Colonic mucosa (tissue), 4 donors: Measurements from ENCODE around the gene GID8. TPM values are rescaled to one million over a fixed set of nuclear protein-coding genes. Genes with fewer than 3 reads are reported as not detected.

ENCODE experiments used
- DNase-seq: peaks from one replicate; pipeline ENCODE4 v3.0.0-alpha.2; 2020
- H3K27ac ChIP-seq: fragments of 200-600 bp; one replicate; pipeline ENCODE4 v1.8.0; 2021
- H3K27me3 ChIP-seq: fragments of 200-600 bp; one replicate; pipeline ENCODE4 v1.8.0; 2021
- H3K36me3 ChIP-seq: fragments of 200-600 bp; one replicate; pipeline ENCODE4 v1.8.0; 2021
- H3K4me1 ChIP-seq: fragments of 200-600 bp; one replicate; pipeline ENCODE4 v1.8.0; 2021; ENCODE audit warnings: mild to moderate bottlenecking
- H3K4me3 ChIP-seq: fragments of 200-600 bp; one replicate; pipeline ENCODE4 v1.8.0; 2021
- H3K9ac ChIP-seq, 2 donors: one replicate each; pipeline ENCODE4 v1.7.0; 2013; ENCODE audit warnings: control low read depth in 2 of 2, low read depth in 2 of 2, low read length in 2 of 2
- H3K9me3 ChIP-seq: fragments of 200-600 bp; one replicate; pipeline ENCODE4 v1.8.0; 2021
- intact Hi-C: fragments of 100-400 bp; cut with DNase I; formaldehyde crosslinking; loops from one replicate; pipeline ENCODE4 v1.14.1; 2022
- total RNA-seq, 2 donors: library from RNA; stranded (reverse); fragmentation: NEBNext Ultra II Directional in 1 of 2; extraction: Animal tissue kit (Norgen Biotek cat#: 25700) in 1 of 2; gene quantifications; one replicate each; pipeline ENCODE4 v1.2.1, GENCODE V29; 2021
- TF ChIP-seq, protein P1 (sequence below): fragments of 200-600 bp; IDR thresholded peaks from one replicate; pipeline ENCODE4 v1.8.0; 2022; ENCODE audit warnings: antibody characterized with exemption, mild to moderate bottlenecking
- donor health status: healthy.
- donor health status: DM: no; HTN: no; CAD: no.
- donor health status: DM: no; HTN: no; CAD: no.

The GID8 gene
- total RNA-seq, 2 donors from 2014 or later: 37.3 to 40.4 TPM

DNA sequence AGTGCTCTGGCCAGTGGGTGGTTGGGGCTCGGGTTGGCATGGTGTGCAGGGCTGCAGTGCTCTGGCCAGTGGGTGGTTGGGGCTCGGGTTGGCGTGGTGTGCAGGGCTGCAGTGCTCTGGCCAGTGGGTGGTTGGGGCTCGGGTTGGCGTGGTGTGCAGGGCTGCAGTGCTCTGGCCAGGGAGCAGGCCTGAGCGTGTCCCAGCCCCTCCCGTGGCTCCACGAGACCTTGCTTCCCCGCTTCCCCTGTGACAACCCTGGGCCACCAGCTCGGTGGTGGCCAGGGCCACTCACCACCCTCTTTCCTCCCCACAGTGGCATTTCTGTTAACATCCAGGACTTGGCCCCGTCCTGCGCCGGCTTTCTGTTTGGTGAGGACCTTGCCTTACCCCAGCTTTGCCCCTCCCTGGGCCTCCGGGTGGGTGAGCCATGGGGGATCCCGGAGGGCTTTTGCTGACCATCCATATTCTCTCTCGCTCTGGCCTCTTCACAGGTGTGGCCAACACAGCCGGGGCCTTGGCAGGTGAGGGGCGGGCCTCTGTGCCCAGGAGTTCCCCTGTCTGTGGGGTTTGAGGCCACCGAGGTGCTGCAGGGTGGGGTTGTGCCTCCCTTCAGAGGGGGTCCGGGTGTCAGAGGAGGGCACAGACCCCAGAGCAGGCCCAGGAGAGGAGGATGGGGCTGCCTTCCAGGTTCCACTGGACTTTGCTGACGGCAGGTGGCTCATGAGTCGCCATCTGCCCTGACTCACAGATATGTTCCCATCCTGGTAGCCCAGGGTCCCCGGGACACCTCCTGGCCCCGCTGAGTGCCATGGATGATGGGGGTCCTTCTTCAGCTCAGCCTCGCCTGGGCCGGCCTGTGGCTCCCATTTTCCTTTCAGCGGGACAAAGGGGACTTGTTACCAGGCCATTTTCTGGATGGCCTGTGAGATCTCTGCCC lies 28.5 kb downstream of the GID8 start:
- Histone ChIP-seq H3K4me1 (no peaks in the 10 kb centered on the region), H3K36me3 (no peaks in the 10 kb centered on the region), H3K27me3 (peaks cover 5% of the 10 kb centered on the region), H3K9me3 (no peaks in the 10 kb centered on the region), H3K27ac (no peak overlapping the region), H3K9ac (no peak overlapping the region), H3K4me3 (no peak overlapping the region)
- intact Hi-C loops: no loop called here
- no peak for DNase-seq
- TF ChIP-seq, protein P1, sequence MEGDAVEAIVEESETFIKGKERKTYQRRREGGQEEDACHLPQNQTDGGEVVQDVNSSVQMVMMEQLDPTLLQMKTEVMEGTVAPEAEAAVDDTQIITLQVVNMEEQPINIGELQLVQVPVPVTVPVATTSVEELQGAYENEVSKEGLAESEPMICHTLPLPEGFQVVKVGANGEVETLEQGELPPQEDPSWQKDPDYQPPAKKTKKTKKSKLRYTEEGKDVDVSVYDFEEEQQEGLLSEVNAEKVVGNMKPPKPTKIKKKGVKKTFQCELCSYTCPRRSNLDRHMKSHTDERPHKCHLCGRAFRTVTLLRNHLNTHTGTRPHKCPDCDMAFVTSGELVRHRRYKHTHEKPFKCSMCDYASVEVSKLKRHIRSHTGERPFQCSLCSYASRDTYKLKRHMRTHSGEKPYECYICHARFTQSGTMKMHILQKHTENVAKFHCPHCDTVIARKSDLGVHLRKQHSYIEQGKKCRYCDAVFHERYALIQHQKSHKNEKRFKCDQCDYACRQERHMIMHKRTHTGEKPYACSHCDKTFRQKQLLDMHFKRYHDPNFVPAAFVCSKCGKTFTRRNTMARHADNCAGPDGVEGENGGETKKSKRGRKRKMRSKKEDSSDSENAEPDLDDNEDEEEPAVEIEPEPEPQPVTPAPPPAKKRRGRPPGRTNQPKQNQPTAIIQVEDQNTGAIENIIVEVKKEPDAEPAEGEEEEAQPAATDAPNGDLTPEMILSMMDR: no peak

DNA sequence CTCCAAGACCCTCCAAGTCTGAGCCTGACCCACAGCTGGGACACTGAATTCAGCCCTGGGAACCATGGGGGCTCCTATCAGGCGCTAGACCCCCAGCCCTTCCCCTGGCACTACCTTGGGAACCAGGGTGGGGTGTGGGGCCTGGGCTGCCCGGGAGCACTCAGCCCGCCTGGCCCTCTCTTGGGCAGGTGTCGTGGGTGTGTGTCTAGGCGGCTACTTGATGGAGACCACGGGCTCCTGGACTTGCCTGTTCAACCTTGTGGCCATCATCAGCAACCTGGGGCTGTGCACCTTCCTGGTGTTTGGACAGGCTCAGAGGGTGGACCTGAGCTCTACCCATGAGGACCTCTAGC lies 29.2 kb downstream of the GID8 start:
- no peak overlapping the region for H3K27ac ChIP-seq
- H3K9me3 ChIP-seq: no peaks in the 10 kb centered on the region
- TF ChIP-seq, protein P1: no peak
- intact Hi-C loops: no loop called here
- H3K27me3 ChIP-seq: peaks cover 5% of the 10 kb centered on the region
- no peak overlapping the region for H3K4me3 ChIP-seq
- no peak for DNase-seq
- no peak overlapping the region for H3K9ac ChIP-seq
- no peaks in the 10 kb centered on the region for H3K4me1 ChIP-seq
- no peaks in the 10 kb centered on the region for H3K36me3 ChIP-seq

DNA sequence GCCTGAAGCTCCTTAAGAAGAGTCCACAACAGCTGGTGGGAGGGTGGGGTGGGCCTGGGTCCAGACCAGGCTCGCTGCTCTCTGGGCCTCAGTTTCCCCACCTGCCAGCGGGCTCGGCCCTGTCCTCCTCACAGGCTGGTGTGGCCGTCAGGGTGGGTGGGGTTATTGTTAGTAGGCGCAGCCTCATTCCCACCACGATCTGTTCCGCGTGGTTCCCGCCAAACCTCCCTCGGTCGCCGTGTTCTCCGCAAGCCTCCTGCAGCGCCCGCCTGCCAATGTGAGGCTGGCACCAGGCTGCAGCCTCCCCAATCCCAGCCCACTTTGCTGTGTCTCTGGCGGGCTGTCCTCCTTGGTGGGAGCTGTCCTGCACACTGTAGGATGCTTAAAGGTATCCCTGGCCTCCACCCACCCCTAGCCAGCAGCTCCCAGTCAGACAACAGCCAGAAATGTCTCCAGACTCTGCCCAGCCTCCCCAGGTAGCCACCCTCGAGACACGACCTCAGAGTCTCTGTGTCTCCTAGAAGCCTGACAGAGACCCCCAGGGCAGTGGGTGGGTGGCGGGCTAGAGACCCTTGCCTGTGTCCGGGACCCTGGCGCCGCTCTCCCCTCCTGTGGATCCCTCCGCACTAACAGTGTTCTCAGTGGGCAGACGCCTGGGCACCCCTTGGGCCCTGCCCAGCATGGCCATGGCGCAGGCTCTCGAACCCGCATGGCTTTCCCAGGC lies 29.8 kb downstream of the GID8 start:
- intact Hi-C loops: no loop called here
- H3K27me3 ChIP-seq: peaks cover 9% of the 10 kb centered on the region
- H3K4me1 ChIP-seq: no peaks in the 10 kb centered on the region
- H3K9ac ChIP-seq: no peak overlapping the region
- TF ChIP-seq, protein P1: no peak
- DNase-seq: no peak
- H3K36me3 ChIP-seq: no peaks in the 10 kb centered on the region
- H3K9me3 ChIP-seq: no peaks in the 10 kb centered on the region
- no peak overlapping the region for H3K27ac ChIP-seq
- H3K4me3 ChIP-seq: no peak overlapping the region

DNA sequence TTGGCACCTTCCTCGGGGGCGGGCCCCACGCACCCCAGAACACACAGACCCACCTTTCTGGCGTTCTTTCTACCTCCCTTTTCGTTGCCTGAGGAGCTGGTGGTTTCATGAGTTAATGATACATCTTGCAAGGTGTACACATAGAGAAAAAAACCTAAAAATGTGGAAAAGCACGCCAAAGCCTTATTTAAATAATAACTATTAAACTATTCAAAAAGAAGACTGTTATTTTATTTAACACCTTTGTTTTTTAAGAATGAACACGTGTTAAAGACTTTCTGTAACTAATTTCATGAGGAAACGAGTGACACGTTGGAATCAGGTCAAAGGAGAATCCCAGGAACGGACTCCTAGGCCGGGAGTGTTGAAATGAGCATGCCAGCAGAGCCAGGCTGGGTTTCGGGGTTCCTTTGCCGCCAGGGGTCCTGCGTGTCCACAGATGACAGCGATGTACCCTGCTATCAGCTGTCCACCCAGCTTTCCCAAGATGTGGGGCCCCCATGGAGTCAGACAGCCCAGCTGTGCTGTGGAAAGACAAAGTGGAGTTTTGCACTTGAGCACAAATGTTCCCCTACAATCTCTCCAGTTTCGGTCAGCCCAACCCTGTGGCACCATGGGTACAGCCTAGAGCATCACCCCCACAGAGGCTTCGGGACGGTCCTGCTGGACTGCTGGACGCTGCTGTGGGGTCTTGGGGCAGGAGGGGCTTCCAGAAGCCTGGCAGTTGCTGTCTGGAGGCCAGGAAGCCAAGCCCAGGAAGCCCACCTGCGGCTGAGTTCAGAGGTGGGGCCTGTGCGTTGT lies 30.6 kb downstream of the GID8 start:
- Histone ChIP-seq H3K9ac (no peak overlapping the region), H3K9me3 (no peaks in the 10 kb centered on the region), H3K36me3 (no peaks in the 10 kb centered on the region), H3K4me1 (no peaks in the 10 kb centered on the region), H3K27me3 (peaks cover 17% of the 10 kb centered on the region), H3K4me3 (no peak overlapping the region), H3K27ac (no peak overlapping the region)
- intact Hi-C loops: no loop called here
- no peak for DNase-seq
- TF ChIP-seq, protein P1: no peak

DNA sequence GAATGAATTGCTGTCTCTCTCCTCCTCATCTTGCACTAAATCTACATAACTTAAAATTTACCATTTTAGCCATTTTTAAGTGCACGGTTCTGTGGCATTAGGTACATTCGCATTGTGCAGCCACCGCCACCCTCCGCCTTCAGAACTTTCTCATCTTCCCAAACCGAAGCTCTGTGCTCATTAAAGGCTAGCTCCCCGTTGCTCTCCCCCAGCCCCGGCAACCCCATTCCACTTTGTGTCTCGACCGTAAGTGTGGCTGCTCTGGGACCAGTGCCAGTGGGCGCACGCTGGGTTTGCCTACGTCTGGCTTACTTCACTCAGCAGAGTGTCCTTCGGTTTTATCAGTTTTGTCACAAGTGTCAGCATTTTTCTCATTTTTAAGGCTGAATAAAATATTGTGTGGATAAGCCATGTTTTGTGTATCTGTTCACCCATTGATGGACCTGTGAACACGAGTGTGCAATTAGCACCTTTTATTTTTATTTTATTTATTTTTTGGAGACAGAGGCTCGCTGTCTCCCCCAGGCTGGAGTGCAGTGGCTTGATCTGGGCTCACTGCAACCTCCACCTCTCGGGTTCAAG lies 31.3 kb downstream of the GID8 start:
- Histone ChIP-seq H3K4me1 (no peaks in the 10 kb centered on the region), H3K9me3 (no peaks in the 10 kb centered on the region), H3K27me3 (peaks cover 21% of the 10 kb centered on the region), H3K9ac (no peak overlapping the region), H3K36me3 (no peaks in the 10 kb centered on the region), H3K27ac (no peak overlapping the region), H3K4me3 (no peak overlapping the region)
- intact Hi-C loops: no loop called here
- TF ChIP-seq, protein P1: no peak
- no peak for DNase-seq
